Activated CD4-positive, alpha-beta T cell treated with anti-CD3 and anti-CD28 coated beads for 1 hour (primary cell): ENCODE results near the gene FAM107A.
"Not testable (repeated sequence)": the region's sequence is repeated elsewhere in the genome, so short reads cannot be mapped to it uniquely, and the experiment has no call there.

Experiments used
- DNase-seq: peaks from one replicate; pipeline ENCODE4 v3.0.0-alpha.2; 2020

Gene FAM107A

GRCh38 chr3:58535531-58536500, 41.4 kb downstream of the FAM107A start:
- DNase-seq: no peak

GRCh38 chr3:58534592-58535494, 42.3 kb downstream of the FAM107A start:
- no peak for DNase-seq

GRCh38 chr3:58532794-58533220, 44.4 kb downstream of the FAM107A start:
- peak; percentile 71 for DNase-seq

- no peak for DNase-seq
These were observed 45.2 kb downstream of the FAM107A start for GRCh38 chr3:58531956-58532355.

- no peak for DNase-seq
These were observed 45.6 kb downstream of the FAM107A start for GRCh38 chr3:58531555-58531954.

- no peak for DNase-seq
These were observed 46.8 kb downstream of the FAM107A start for GRCh38 chr3:58530354-58530865.

GRCh38 chr3:58529516-58530353, 47.5 kb downstream of the FAM107A start:
- DNase-seq: no peak

- no peak for DNase-seq
These were observed 48.6 kb downstream of the FAM107A start for GRCh38 chr3:58528629-58529028.

GRCh38 chr3:58527440-58527839, 49.8 kb downstream of the FAM107A start:
- DNase-seq: not testable (repeated sequence)

GRCh38 chr3:58526515-58526957, 50.7 kb downstream of the FAM107A start:
- no peak for DNase-seq

GRCh38 chr3:58524326-58524888, 52.8 kb downstream of the FAM107A start:
- DNase-seq: no peak

GRCh38 chr3:58522759-58523425, 54.3 kb downstream of the FAM107A start:
- no peak for DNase-seq

- DNase-seq: no peak
These were observed 55.1 kb downstream of the FAM107A start for GRCh38 chr3:58521917-58522631.

GRCh38 chr3:58521336-58521670, 55.9 kb downstream of the FAM107A start:
- no peak for DNase-seq

GRCh38 chr3:58520403-58521335, 56.5 kb downstream of the FAM107A start:
- no peak for DNase-seq

GRCh38 chr3:58519668-58520402, 57.4 kb downstream of the FAM107A start:
- no peak for DNase-seq

GRCh38 chr3:58518291-58518789, 58.9 kb downstream of the FAM107A start:
- no peak for DNase-seq

GRCh38 chr3:58514405-58514804, 62.8 kb downstream of the FAM107A start:
- no peak for DNase-seq
